Measurements from ENCODE around the gene R3HCC1L.
"Not testable (repeated sequence)": the region's sequence is repeated elsewhere in the genome, so short reads cannot be mapped to it uniquely, and the experiment has no call there.

R3HCC1L gene

GRCh38 chr10:98128802-98129201, 5.7 kb upstream of the R3HCC1L start:
- in situ Hi-C loops (cut with HindIII; ENCODE audit: low sequenced_read_pairs) = no loop called here

GRCh38 chr10:98131619-98132018, 2.8 kb upstream of the R3HCC1L start:
- in situ Hi-C loops (cut with HindIII; ENCODE audit: low sequenced_read_pairs) = no loop called here

GRCh38 chr10:98133075-98133752, 1.2 kb upstream of the R3HCC1L start:
- in situ Hi-C loops (cut with HindIII; ENCODE audit: low sequenced_read_pairs) = not testable (repeated sequence)

GRCh38 chr10:98134117-98134430, 383 bp upstream of the R3HCC1L start:
- in situ Hi-C loops (cut with HindIII; ENCODE audit: low sequenced_read_pairs) = no loop called here

GRCh38 chr10:98135222-98135899, 904 bp downstream of the R3HCC1L start:
- in situ Hi-C loops (cut with HindIII; ENCODE audit: low sequenced_read_pairs) = no loop called here

GRCh38 chr10:98136775-98137174, 2.3 kb downstream of the R3HCC1L start:
- in situ Hi-C loops (cut with HindIII; ENCODE audit: low sequenced_read_pairs) = not testable (repeated sequence)

- in situ Hi-C loops (cut with HindIII; ENCODE audit: low sequenced_read_pairs) = no loop called here
Measured at GRCh38 chr10:98138031-98138430, 3.6 kb downstream of the R3HCC1L start.

GRCh38 chr10:98139431-98139830, 5.0 kb downstream of the R3HCC1L start:
- in situ Hi-C loops (cut with HindIII; ENCODE audit: low sequenced_read_pairs) = no loop called here

- in situ Hi-C loops (cut with HindIII; ENCODE audit: low sequenced_read_pairs) = no loop called here
Measured at GRCh38 chr10:98141484-98142073, 7.1 kb downstream of the R3HCC1L start.

- in situ Hi-C loops (cut with HindIII; ENCODE audit: low sequenced_read_pairs) = no loop called here
Measured at GRCh38 chr10:98144985-98145384, 10.5 kb downstream of the R3HCC1L start.

GRCh38 chr10:98149858-98150257, 15.4 kb downstream of the R3HCC1L start:
- in situ Hi-C loops (cut with HindIII; ENCODE audit: low sequenced_read_pairs) = no loop called here

GRCh38 chr10:98150544-98150943, 16.1 kb downstream of the R3HCC1L start:
- in situ Hi-C loops (cut with HindIII; ENCODE audit: low sequenced_read_pairs) = no loop called here

GRCh38 chr10:98152778-98153177, 18.3 kb downstream of the R3HCC1L start:
- in situ Hi-C loops (cut with HindIII; ENCODE audit: low sequenced_read_pairs) = not testable (repeated sequence)

GRCh38 chr10:98153213-98153958, 18.9 kb downstream of the R3HCC1L start:
- in situ Hi-C loops (cut with HindIII; ENCODE audit: low sequenced_read_pairs) = not testable (repeated sequence)

GRCh38 chr10:98154076-98154475, 19.6 kb downstream of the R3HCC1L start:
- in situ Hi-C loops (cut with HindIII; ENCODE audit: low sequenced_read_pairs) = no loop called here

GRCh38 chr10:98158576-98158975, 24.1 kb downstream of the R3HCC1L start:
- in situ Hi-C loops (cut with HindIII; ENCODE audit: low sequenced_read_pairs) = no loop called here

GRCh38 chr10:98163941-98164340, 29.5 kb downstream of the R3HCC1L start:
- in situ Hi-C loops (cut with HindIII; ENCODE audit: low sequenced_read_pairs) = no loop called here

- in situ Hi-C loops (cut with HindIII; ENCODE audit: low sequenced_read_pairs) = no loop called here
Measured at GRCh38 chr10:98167191-98167590, 32.7 kb downstream of the R3HCC1L start.

GRCh38 chr10:98168147-98168546, 33.7 kb downstream of the R3HCC1L start:
- in situ Hi-C loops (cut with HindIII; ENCODE audit: low sequenced_read_pairs) = no loop called here

- in situ Hi-C loops (cut with HindIII; ENCODE audit: low sequenced_read_pairs) = no loop called here
Measured at GRCh38 chr10:98168766-98169165, 34.3 kb downstream of the R3HCC1L start.

- in situ Hi-C loops (cut with HindIII; ENCODE audit: low sequenced_read_pairs) = no loop called here
Measured at GRCh38 chr10:98169379-98169778, 34.9 kb downstream of the R3HCC1L start.
